ENCODE measurements around the gene LUZP1. TPM values are rescaled to one million over a fixed set of nuclear protein-coding genes. Genes with fewer than 3 reads are reported as not detected.
A peak's percentile ranks its signal among the peaks of the same experiment; 100 is the strongest.

LUZP1 gene
- total and polyA plus RNA-seq, 2 experiments from 2014 or later, result 23.3 to 27.6 TPM

DNA sequence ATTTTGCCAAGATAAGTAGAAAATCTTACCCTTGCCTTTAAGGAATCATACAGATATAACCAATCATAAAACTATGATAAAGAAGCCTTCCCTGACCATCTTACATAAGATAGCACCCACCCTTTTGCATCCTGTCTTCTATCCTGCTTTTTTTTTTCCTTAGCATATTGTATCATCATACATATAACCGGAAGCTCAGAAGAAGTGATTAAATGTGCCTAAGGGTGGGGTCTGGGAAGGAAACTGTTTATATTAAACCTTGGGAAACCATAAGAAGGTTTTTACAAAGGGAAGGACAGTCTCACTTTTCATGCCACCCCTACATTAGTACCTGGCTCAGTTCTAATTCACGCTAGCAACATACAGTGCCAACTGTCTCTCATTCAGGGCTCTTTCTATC is 66.8 kb downstream of the LUZP1 start:
- no peak for DNase-seq (ENCODE audit: low spot score)
- Histone ChIP-seq H3K4me3 (no peak overlapping the region), H3K9me2 (replicated peaks; ENCODE audit: insufficient read depth) (no peaks in the 10 kb centered on the region), H3K9me3 (ENCODE audit: low read depth) (no peaks in the 10 kb centered on the region), H3K4me1 (ENCODE audit: insufficient read depth) (peaks cover 33% of the 10 kb centered on the region), H3K4me2 (no peak overlapping the region), H3K36me3 (replicated peaks; ENCODE audit: insufficient read depth, low read depth) (no peaks in the 10 kb centered on the region), H3K27ac (no peak overlapping the region), H4K20me1 (ENCODE audit: insufficient read depth, poor library complexity, severe bottlenecking) (peaks cover 12% of the 10 kb centered on the region), H3K27me3 (no peaks in the 10 kb centered on the region), H2AFZ (no peak overlapping the region), H3K79me2 (peaks cover 16% of the 10 kb centered on the region)
- 77% methylated on average over 2 of the region's 2 CpGs for WGBS (ENCODE audit: low lambda C conversion rate, missing lambda C conversion rate)
- TF ChIP-seq EZH2 (IDR thresholded peaks at IDR 0.05; ENCODE audit: borderline replicate concordance), result no peak
- TF ChIP-seq EZH2phosphoT487 (IDR thresholded peaks at IDR 0.05; ENCODE audit: low read depth, severe bottlenecking, unreplicated experiment), result no peak
- no peak for TF ChIP-seq CTCF (IDR thresholded peaks at IDR 0.05; ENCODE audit: poor library complexity)

- peak overlapping the region; percentile 37 for H3K27ac ChIP-seq
- WGBS (ENCODE audit: low lambda C conversion rate, missing lambda C conversion rate), result 92% methylated on average over 3 of the region's 3 CpGs
- peaks cover 12% of the 10 kb centered on the region for H4K20me1 ChIP-seq (ENCODE audit: insufficient read depth, poor library complexity, severe bottlenecking)
Observed at GRCh38 chr1:23101101-23101827, 67.4 kb downstream of the LUZP1 start.

GRCh38 chr1:23100074-23100748 is 68.4 kb downstream of the LUZP1 start:
- TF ChIP-seq EZH2 (IDR thresholded peaks at IDR 0.05; ENCODE audit: borderline replicate concordance) (no peak), EZH2phosphoT487 (IDR thresholded peaks at IDR 0.05; ENCODE audit: low read depth, severe bottlenecking, unreplicated experiment) (no peak), CTCF (IDR thresholded peaks at IDR 0.05; ENCODE audit: poor library complexity) (no peak)
- Histone ChIP-seq H3K4me2 (no peak overlapping the region), H3K4me1 (ENCODE audit: insufficient read depth) (peaks cover 33% of the 10 kb centered on the region), H2AFZ (no peak overlapping the region), H3K9me2 (replicated peaks; ENCODE audit: insufficient read depth) (no peaks in the 10 kb centered on the region), H3K27ac (peak overlapping the region; percentile 37), H3K4me3 (no peak overlapping the region), H4K20me1 (ENCODE audit: insufficient read depth, poor library complexity, severe bottlenecking) (peaks cover 12% of the 10 kb centered on the region), H3K79me2 (peaks cover 20% of the 10 kb centered on the region), H3K9me3 (ENCODE audit: low read depth) (no peaks in the 10 kb centered on the region), H3K36me3 (replicated peaks; ENCODE audit: insufficient read depth, low read depth) (no peaks in the 10 kb centered on the region), H3K27me3 (no peaks in the 10 kb centered on the region)
- WGBS (ENCODE audit: low lambda C conversion rate, missing lambda C conversion rate), result 60% methylated on average over 3 of the region's 3 CpGs
- DNase-seq (ENCODE audit: low spot score), result peak; percentile 37

More at GRCh38 chr1:23101101-23101827, 67.4 kb downstream of the LUZP1 start:
- peaks cover 33% of the 10 kb centered on the region for H3K4me1 ChIP-seq (ENCODE audit: insufficient read depth)
- no peaks in the 10 kb centered on the region for H3K36me3 ChIP-seq (replicated peaks; ENCODE audit: insufficient read depth, low read depth)
- H3K4me3 ChIP-seq, result no peak overlapping the region
- H3K79me2 ChIP-seq, result peaks cover 16% of the 10 kb centered on the region
- no peaks in the 10 kb centered on the region for H3K9me2 ChIP-seq (replicated peaks; ENCODE audit: insufficient read depth)
- H3K4me2 ChIP-seq, result no peak overlapping the region
- H3K27me3 ChIP-seq, result no peaks in the 10 kb centered on the region
- H3K9me3 ChIP-seq (ENCODE audit: low read depth), result no peaks in the 10 kb centered on the region
- no peak overlapping the region for H2AFZ ChIP-seq
- TF ChIP-seq EZH2phosphoT487 (IDR thresholded peaks at IDR 0.05; ENCODE audit: low read depth, severe bottlenecking, unreplicated experiment) (no peak), EZH2 (IDR thresholded peaks at IDR 0.05; ENCODE audit: borderline replicate concordance) (no peak), CTCF (IDR thresholded peaks at IDR 0.05; ENCODE audit: poor library complexity) (no peak)
- no peak for DNase-seq (ENCODE audit: low spot score)
